ENCODE results near the gene FAM219B. TPM values are rescaled to one million over a fixed set of nuclear protein-coding genes. Genes with fewer than 3 reads are reported as not detected.

The FAM219B gene
- total RNA-seq, 1 donor from 2014 or later: 29.8 TPM

DNA sequence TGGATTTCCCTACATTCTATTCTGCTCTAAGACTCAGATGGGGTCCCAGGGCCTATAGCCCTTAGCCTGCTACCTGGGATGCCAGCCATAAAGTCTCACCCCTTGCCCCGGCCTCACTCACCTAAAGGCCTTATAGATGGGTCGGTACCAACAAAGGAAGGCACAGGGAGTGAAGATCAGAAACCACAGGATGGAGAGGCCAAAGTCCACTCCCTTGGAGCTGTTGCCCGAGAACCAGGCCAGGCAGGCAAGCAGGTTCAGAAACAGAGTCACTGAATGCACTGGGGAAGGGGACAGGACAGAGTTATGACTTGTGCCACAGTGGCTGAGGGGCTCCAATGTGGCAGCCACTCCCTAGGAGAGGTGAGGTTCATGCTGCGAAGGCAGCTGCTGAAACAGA is 56.3 kb downstream of the FAM219B start:
- DNase-seq (ENCODE audit: low read depth in 2 of 2): no peak

Other genes starting within 250 kb of the FAM219B start
- 13.0 and 21.7 TPM in 2 replicates for gene EDC3, start 210.8 kb downstream of the FAM219B start, total RNA-seq
- gene CYP1A1, start 181.3 kb downstream of the FAM219B start, total RNA-seq: 21.6 and 39.8 TPM in 2 replicates
- under 0.01 TPM in 2 replicates for gene CYP1A2, start 158.0 kb downstream of the FAM219B start, total RNA-seq
- gene CSK, start 124.8 kb downstream of the FAM219B start, total RNA-seq: 27.9 and 43.1 TPM in 2 replicates
- gene LMAN1L, start 94.0 kb downstream of the FAM219B start, total RNA-seq: not detected in 2 replicates
- gene CPLX3, start 80.2 kb downstream of the FAM219B start, total RNA-seq: not detected in 2 replicates
- 15.9 and 25.8 TPM in 2 replicates for gene ULK3, start 63.7 kb downstream of the FAM219B start, total RNA-seq
- gene SCAMP2, start 33.5 kb downstream of the FAM219B start, total RNA-seq: 12.3 and 24.3 TPM in 2 replicates
- gene MPI, start 16.8 kb downstream of the FAM219B start, total RNA-seq: 24.3 and 38.9 TPM in 2 replicates
- gene COX5A, start 31.2 kb upstream of the FAM219B start, total RNA-seq: 57.8 and 82.1 TPM in 2 replicates
- gene RPP25, start 49.9 kb upstream of the FAM219B start, total RNA-seq: 20.0 and 45.1 TPM in 2 replicates
- gene SCAMP5, start 88.7 kb upstream of the FAM219B start, total RNA-seq: 13.1 and 18.1 TPM in 2 replicates
- gene PPCDC, start 116.7 kb upstream of the FAM219B start, total RNA-seq: 9.6 and 11.6 TPM in 2 replicates